HG02571 (cell line): ENCODE data around the gene CYB561A3.

Source experiments
- ATAC-seq: cut with Tn5 transposase; IDR thresholded peaks from one replicate; pipeline ENCODE4 v1.9.1; 2021; ENCODE audit warnings: mild to moderate bottlenecking, moderate library complexity; ENCODE audit not compliant: unreplicated experiment

CYB561A3 gene

DNA sequence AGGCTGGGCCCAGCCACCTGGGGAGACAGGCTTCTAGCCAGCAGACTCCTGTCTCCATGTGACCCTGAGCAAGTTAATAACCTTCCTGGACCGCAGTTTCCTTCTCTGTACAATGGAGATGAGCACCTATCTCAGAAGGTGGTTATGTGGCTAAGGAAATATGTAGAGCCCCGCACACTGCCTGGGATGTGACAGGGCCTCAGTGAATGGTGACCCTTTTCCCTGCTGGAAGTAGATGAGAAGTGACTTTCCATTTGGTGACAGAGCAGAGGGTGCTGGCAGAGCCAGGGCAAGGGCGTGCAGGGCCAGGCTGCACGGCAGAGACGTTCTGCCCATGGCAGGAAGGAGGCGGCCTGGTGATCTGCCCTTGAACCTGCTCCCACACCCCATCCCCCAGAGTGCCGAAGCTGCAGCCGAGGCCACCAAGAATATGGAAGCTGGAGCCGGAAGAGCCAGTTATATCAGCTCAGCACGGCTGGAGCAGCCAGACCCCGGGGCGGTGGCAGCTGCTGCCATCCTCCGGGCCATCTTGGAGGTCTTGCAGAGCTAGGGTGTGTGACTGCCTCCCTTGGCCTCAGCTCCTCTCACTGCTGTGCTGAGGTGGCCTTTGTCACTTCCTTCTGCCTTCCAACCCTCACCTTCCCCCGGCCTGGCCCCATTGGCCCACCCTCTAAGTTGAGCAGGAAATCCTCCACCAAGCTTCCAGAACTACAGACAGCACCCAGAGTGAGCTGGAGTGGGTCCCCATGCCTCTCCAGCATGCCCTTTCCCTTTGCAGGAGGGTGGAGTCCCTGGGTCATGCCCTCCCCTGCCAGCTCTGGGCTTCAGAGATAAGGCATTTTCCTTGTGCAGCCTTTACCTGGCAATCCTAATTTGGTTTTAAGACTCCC, 15.5 kb downstream of the CYB561A3 start:
- no peak for ATAC-seq

DNA sequence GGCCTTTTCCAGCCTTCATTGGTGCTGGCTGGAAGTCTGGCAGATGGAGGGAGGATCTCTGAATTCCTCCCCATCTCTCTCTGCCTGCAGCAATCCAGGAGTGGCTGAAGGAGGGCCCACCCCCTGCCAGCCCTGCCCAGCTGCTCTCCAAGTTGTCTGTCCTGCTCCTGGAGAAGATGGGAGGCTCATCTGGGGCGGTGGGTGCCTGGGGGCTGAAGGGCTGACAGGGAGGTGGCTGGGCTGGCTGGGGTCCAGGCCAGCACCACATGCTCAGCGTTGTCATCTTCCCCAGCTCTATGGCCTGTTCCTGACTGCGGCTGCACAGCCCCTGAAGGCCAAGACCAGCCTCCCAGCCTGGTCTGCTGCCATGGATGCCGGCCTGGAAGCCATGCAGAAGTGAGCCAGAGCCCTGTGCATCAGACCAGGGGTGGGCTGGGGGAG, 16.5 kb downstream of the CYB561A3 start:
- ATAC-seq: no peak

DNA sequence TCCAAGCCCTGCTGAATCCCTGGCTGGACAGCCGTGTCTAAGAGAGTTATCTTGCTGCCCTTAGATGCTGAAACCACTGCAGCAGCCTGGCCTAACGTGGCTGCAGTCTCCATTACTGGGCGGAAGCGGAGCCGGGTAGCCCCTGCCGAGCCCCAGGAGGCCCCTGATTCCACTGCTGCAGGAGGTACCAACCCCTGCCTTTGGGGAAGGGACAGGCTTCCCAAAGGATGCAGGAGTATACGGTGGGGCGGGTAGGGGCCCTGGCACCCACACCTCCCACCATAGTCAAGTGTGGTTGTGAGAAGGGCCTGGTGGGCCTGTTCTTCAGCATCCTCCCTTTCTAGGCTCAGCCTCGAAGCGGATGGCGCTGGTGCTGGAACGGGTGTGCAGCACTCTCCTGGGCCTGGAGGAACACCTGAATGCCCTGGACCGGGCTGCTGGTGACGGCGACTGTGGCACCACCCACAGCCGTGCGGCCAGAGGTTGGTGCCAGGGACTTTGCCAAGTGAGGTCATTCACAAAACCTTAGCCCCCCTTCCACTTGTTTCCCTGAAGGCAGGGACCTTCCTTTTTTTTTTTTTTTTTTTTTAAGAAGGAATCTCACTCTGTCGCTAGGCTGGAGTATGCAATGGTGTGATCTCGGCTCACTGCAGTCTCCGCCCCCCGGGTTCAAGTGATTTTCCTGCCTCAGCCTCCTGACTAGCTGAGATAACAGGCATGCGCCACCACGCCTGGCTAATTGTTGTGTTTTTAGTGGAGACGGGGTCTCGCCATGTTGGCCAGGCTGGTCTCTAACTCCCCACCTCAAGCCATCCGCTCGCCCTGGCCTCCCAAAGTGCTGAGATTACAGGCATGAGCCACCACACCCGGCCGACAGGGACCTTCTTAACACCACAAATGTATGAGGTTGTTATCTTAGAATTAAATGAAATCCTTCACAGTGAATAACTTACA, 17.6 kb downstream of the CYB561A3 start:
- ATAC-seq: no peak

DNA sequence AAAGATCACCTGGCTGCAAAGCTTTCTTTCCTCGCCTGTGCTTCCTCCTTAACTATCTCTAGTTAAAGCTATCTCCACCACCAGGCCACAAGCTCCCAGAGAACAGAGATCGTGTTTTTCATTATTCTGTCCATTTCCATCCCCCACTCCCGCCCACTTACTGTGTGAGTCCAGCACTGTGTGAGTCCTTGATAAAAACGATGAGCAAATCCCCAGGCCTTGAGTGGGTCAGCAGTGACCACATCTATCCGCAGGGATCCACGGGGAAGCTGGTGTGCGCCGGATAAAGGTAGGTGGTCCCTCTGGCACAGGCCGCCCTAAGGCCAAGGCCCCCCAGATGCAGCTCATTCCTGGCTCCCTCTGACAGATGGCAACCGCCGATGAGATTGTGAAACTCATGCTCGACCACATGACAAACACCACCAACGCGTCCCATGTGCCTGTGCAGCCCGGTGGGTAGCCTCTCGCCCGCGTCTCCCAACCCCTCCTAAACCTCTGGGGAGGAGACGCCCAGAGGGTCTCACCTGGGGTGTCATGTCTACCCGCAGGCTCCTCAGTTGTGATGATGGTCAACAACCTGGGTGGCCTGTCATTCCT, 19.4 kb downstream of the CYB561A3 start:
- no peak for ATAC-seq

DNA sequence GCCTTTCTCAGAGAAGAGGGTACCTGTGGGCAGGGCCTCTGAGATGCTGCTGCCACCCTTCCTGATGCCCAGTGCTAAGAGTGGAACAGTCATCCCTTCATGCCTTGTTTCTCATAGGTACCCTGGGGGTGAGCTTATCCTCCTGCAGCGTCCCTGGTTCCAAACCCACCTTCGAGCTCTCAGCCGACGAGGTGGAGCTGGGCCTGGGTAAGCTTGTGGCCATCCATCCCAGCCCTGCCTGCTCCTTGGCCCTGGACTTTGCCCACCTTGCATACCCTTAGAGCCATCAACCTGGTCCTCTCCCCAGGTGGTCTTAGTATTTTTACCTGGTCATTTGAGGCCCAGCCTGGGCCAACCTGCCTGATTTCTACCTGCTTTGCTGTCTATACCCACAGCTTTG, 20.0 kb downstream of the CYB561A3 start:
- no peak for ATAC-seq

DNA sequence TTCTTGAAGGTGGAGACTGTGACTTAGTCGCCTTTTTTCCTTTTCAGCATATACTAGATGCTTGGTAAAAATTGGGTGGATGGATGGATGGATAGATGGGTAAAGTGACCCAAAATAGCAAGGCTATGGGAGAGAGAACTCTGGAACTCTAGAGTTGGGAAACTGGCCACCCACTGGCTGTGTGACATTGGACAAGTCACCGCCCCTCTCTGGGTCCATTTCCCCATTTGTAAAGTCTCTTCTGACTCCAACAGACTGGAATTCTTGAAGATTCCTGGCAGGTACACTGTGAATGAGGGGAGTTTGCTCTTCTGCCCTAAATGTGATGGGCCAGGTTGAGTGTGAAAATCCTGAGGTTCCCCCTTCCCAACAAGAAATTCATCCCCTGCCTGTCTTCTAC, 20.7 kb downstream of the CYB561A3 start:
- no peak for ATAC-seq

DNA sequence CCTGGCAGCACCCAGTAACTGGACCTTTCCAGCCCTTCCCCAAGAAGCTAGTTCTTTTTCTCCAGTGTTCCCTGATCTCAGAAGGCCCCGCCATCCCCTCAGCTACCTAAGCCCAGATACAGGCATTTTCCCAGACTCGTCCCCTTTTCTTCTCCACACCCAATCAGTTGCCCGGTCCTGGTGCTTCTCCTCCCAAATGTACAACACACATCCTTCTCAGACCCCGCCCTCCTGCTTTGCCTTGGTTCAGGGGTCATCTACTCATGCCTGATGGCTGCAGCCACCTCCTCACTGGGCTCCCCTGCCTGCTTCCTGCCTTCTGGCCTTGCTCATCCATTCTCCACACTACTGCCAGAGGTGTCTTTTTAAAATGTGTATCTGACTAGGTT, 22.2 kb downstream of the CYB561A3 start:
- ATAC-seq: no peak

DNA sequence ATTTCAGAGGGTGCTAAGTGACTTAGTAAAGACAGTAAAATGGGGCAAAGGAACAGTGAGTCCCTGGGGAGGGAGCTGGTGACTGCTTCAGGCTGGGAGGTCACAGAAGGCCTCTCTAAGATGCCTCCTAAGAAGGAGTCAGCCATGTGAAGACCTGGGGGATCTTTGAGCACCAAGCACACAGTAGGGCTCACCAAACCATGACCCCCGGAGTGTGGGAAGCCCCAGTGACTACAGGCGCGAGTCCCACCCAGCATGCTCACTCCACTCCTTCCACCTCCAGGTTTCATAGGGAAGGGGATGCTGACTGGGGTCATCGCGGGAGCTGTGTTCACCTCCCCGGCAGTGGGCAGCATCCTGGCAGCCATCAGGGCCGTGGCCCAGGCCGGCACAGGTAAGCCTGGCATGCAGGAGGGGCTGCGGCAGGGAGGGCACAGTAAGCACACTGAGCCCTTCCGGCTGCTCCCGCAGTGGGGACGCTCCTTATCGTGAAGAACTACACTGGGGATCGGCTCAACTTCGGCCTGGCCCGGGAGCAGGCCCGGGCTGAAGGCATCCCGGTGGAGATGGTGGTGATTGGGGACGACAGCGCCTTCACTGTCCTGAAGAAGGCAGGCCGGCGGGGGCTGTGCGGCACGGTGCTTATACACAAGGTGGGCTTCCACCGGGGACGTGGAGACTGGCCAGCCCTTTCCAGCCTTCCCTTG, 22.7 kb downstream of the CYB561A3 start:
- no peak for ATAC-seq

DNA sequence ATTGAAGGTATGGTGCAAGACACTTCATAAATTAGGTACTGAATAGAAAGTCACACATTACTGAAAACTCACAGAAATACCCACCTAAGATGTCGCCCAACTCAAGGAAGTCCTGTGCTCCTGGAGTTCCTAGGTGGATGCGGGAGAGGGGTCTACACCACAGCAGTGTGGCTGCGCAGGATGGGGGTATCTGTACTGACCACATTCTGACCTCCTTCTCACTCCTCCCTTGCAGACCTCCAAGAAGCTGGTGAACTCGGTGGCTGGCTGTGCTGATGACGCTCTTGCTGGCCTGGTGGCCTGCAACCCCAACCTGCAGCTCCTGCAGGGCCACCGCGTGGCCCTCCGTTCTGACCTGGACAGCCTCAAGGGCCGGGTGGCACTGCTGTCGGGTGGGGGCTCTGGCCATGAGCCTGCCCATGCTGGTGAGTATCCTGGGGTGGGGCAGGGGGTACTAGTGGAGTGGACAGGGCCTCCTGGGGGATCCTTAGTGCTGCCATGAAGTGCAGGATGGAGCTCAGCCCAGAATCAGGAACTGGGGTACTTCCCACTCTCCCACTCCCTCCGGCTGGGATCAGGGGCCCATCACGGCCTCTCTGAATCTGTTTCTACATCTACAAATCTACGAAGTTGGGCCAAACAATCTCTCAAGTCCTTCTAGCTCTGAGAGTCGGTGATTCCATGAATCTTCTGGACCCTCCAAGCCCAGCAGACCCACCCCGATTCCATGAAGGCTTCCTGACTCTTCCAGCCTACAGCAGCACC, 23.8 kb downstream of the CYB561A3 start:
- ATAC-seq: no peak

DNA sequence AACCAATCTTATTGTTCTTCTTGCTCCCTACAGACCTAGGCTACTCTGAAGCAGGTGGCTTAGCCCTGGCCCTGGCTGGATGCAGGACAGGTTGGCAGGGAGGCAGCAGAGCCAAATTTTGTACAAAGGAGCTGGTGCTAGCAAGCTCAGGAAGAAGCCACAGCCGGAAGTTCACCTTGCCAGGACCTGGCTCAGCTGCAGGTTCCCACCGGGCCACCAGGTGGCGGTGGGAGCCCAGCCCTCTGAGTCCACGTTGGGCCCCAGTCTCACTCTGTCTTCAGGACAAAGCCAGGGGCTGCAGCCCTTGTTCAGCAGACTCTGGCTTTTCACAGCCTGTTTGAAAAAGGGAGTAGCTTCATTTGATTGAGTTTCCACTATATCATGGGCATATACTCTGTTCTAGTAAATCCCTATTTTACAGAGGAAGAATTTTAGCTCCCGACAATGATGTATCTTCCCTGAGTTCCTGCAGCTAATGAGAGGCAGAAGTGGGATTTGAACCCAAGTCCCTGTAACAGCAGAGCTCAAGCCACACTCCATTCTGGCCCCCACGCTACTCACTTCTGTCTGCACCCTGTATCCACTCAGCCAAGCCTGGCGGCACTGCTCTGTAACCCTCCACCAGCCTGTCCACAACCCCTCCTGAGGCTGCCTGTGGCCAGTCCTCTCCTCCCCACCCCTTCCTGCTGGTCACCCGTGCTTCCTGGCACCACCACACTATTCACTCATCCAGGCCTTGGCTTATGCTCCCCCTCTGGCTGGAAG, 25.3 kb downstream of the CYB561A3 start:
- ATAC-seq: peak; percentile 42

DNA sequence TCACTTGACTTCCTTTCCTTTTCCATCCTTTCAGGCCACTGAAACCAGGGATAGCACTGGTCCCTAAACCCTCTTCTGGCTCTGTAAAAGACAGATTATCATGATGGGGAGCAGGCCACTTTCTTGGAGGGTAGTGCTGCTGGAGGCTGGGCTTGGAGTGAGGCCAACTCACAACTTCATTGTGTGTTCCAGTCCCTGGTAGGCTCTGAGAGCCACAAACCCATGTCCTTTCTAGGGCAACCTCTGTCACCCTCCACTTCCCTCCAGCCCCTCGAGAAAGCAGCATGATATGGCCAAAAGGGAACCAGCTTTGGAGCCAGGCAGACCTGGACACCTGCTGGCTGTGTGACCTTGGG, 26.3 kb downstream of the CYB561A3 start:
- no peak for ATAC-seq

DNA sequence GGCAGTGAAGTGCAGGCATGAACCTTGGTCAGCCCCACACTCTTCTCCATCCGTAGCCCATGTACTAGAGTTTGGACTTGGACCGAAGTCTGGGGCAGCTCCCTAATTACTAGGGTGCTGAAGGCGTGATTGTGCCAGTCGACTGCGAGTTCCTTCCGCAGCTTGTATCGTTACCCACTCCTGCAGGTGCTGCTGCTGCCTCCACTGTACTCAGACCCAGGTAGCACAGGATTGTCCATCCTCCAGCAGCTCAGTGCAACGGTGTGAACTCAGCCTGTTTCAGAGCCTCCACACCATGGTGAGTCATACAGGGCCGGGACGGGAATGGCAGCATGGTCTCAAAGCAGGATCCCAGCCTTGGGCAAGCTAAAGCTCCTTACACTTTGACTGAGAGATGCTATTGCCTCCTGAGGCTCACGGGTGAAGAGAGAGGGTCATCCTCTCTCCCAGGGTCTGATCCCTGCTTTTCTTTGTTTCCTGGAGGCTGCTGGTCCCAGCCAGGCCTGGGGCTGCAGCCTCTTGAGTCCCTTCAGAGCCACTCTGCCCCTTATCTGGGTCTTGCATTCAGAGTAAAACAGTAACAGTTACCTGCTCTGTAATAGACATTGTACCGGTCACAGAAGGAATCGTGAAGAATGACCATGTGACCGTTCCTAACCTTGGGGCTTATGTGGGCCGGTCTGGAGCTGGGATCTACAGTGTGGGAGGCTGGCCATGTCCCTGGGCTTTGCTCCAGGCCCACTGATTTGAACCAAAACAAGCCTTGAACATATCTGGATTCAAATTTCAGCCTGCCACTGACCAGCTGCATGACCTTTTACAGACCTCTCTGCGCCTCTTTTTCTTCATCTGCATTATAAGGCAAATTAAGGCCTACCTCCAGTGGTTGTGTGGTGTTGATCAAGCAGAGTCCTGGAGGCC, 27.0 kb downstream of the CYB561A3 start:
- ATAC-seq: no peak

DNA sequence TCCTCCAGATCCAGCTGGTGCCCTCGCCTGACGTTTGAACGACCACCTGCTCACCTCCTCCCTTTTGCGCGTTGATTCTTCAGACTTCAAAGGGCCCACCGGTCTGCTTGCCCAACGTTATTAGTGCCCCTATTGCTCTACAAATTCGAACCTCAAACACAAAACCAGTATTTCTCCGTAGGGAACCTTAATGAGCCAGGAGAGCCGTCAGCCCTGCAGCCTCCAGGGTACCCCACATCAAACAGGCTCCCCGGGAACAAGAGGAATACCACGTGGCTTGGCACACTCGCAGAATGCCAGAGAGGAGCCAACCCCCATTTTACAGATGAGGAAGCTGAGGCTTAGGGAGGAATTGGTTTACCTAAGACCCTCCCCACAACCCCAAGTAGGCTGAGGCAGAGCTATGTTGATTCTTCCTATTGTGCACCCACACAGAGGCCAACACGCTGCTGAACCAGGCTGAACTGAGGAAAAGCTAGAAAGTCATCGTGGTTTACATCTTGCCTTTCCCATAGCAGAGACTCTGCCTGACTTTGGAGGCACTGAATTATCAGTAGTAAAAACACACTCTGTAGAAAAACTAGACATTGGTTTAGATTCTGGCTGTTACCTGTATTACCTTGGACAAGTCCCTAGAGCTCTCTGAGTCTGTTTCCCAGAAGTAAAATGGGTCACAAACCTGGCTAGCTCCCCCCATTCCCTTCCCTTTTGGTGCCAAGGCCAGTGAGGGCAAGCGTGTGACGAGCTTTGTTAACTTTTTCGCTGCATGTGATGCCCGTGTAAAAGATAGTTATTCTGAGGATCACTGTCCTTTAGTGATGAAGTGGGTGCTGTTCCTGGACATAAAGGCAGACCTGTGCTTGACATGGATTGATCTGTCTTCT, 27.9 kb downstream of the CYB561A3 start:
- no peak for ATAC-seq

DNA sequence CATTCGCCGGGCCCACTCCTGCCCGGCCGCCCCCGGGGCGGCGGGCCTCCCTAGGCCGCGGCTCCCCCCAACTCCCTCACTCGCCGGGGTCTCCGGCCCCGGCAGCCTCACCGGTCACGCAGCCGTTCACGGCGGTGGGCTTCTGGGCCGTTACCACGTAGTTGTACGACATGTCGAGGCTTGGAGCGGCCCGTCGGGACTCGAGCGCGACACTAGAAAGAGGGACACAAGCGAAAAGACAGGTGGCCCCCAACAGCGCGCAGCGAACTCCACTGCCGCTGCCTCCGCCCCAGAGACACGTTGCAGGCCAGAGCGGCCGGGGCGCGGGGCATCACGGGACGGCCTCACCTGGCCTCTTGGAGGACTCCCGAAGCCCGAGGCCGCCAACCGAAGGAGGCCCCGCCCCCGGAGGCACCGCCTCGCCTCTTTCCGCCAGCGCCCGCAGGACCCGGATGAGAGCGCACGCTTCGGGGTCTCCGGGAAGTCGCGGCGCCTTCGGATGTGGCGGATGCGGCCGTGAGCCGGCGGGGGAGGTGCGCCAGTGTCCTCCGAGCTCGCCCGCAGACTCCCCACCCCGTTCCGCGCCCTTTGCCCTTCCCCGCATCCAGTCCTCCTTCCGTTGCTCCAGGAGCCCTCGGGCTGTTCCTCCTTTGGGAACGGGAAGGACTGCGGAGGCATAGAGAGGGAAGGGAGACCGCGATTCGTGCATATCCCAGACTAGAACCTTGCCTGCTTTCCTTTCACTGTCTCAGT, 28.7 kb downstream of the CYB561A3 start, which contains the start of the genes DDB1 and TKFC:
DDB1 (minus strand) TSS at position 309 of the 753 bp plus-strand sequence; CDS start at position 172, 137 bp downstream.
TKFC (plus strand) TSS at position 432 of the 753 bp plus-strand sequence. CDS start 1,501 bp downstream, outside the sequence.
- ATAC-seq: peak; percentile 90

DNA sequence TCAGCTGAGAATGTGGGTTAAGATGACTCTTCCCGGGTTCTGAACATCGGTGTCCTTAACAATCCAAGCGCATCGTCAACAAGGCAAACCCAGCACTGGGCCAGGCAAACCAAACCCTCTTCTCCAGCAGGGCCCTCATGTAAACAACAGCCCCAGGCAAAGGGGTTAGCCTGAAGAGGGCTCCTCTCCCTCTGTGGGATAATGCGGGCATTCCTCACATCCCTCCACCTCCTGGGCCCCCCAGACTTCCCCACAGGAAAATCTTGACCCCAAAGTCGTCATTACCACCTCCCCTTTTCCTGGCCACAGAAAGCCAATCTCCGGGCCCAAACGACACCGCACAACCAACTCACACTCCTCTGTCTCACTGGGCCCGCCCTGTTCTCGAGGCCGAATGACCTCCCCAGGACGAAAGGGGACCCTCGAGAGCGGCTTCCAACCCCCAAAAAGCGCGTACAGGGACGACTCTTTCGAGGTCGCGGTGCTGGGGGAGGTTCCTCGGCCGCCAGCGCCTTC, 29.3 kb downstream of the CYB561A3 start:
- ATAC-seq: no peak

DNA sequence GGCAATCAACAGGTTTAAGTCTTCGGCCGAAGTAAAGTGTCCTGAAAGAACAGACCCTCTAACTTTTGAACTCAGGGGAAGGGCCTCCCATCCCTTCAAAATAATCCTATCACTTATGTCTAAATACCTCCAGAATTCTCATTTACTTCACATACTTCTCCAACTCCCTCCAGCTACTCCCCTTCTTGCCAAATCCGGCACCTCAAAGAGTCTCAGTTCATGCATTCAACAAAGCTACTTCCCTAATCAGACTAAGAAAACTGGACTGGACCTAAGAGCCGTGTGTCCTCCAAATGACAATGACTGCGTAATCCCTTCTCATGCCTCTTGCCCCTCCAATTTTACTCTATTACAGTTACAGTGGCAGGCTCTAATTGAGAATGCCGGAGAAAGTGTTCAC, 30.0 kb downstream of the CYB561A3 start:
- no peak for ATAC-seq
